HG03520 (cell line): ENCODE data around the gene GABRB3.

Experiments
- ATAC-seq: cut with Tn5 transposase; IDR thresholded peaks from one replicate; pipeline ENCODE4 v1.9.1; 2021; ENCODE audit warnings: mild to moderate bottlenecking, moderate library complexity; ENCODE audit not compliant: unreplicated experiment

GABRB3 gene

DNA sequence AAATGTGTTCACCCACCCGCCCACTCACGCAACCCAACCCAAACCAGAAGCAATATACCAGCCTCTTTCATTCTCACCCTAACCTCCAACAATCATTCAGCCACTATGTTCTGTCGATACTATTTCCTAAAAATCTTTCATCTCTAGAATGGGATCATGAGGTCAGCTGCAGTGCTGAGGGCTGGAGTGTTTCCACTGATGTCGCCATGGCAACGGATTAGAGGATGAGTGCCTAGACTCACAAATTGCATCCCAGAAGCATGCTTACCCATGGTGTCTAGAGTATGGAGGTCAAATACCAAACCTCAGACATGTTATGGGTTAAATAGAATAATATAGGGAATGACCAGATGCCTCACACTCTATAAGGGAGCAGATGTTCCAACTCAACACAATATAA is 138.5 kb downstream of the GABRB3 start:
- no peak for ATAC-seq

DNA sequence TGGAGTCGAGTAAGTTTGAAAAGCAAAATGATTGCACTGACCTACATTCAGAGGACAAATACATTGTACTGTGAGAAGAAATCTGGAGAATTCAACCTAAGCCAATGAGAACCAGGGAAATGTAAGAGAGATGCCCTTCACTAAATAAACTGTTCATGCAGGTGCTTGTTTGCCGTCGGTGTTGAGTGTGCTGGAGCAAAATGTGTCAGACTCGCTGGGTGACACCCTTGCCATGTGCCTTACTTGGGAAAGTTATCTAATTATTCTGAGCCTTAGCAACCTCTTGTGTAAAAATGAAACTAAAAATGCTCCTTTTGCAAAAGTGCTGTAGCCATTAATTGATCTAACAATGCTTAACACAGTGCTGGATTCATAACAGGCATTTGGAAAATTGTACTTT is 140.4 kb downstream of the GABRB3 start:
- no peak for ATAC-seq

DNA sequence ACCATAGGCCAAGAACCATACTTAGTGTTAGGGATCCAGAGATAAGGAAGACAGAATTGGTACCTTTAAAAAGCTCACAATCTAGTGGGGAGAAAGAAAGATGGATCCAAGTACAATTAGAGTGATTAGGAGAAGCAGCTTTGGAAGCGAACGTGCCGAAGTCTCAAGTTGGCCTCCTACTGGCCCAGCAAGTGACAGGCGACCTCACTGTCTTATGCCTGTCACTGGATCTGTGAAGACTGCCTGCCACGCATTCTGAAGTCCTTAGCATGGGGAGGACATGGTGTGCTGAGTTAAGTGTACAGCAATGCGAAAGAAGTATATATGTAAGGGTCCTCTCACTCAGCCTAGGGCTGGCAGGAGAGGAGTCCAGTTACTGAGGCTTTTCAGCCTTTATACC is 141.0 kb downstream of the GABRB3 start:
- ATAC-seq, result no peak

GRCh38 chr15:26630857-26631256 is 142.0 kb downstream of the GABRB3 start:
- no peak for ATAC-seq

- no peak for ATAC-seq
Measured at GRCh38 chr15:26628879-26629529, 143.9 kb downstream of the GABRB3 start.

- ATAC-seq, result no peak
Measured at GRCh38 chr15:26628071-26628470, 144.8 kb downstream of the GABRB3 start.

DNA sequence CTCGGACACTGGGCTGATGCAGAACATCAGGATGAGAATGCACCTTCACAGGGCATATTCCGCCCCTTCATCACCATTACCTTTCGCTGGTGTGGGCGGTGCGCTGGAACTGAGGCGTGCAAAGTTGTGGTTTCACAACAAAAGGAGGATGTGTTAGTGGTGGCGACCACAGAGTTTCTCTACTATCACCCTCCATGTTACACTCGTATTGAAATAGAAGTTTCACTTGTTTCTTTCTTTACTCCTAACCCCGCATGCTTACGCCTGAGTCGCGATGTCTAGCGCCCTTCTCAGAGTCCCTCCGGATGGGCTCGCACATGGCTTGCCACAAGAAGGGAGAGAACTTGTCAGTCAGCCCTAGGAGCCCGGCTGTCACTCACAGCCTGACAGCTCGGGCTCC is 148.7 kb downstream of the GABRB3 start:
- ATAC-seq, result no peak

DNA sequence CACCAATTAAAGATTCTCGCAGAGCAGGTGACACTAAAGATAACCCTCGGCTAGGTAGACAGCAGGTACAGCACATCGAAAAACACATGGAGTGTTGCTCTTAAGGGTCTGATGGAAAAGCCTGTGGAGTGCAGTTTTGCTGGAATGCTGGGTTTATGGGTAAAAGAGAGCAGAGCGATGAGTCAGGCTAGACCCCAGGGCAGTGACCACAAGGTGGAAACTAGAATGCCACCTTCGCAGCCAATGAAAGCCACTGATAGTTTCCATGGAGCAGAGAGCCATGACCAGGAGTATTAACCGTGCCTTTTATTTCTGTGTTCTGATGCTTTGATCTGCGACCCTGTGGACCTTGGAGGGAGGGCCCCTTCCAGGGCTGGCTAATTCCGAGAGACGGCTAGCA is 149.8 kb downstream of the GABRB3 start:
- ATAC-seq, result no peak

GRCh38 chr15:26621816-26622215 is 151.1 kb downstream of the GABRB3 start:
- no peak for ATAC-seq

DNA sequence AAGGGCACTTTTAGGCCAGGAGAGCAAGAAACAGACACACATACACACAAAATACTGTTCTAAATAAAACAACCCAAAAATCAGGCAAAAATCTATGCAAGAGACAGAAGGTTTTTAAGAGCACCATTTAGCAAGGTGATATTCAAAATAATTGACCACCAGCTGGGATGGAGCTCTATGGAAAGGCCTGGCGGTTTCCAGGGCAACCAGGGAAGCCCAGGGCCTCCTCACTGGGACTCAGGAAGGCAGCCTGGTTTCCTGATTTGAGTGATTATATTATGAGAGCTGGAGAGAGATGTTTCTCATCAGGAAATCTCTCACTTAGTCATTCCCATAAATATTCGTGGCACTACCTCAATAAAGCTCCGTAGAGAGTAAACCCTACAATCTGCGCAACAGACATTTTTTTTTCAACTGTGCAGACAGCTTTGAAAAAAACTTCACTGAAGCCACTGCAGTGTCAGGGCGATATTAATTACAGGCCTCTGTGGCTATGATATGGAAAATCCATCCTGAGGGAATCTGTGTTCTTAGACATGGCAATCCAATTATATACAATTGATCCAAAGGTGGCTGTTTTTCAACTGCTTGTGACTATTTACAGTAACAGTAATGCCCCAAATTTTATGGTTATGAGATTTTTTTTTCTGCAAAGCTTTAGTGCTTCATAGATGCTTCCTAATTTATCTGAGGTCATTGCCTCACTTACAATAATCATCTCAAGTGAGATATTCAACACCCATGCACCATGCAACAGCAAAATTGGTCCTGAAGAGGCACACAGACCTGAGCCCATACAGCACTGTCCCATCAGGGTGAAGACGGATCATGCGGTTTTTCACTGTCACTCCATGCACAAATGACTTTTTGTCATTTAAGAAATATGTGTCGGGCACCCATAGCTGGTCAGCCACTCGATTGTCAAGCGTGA is 152.1 kb downstream of the GABRB3 start:
- ATAC-seq, result no peak

GRCh38 chr15:26615927-26616302 is 157.0 kb downstream of the GABRB3 start:
- no peak for ATAC-seq

GRCh38 chr15:26615188-26615926 is 157.5 kb downstream of the GABRB3 start:
- ATAC-seq, result no peak

GRCh38 chr15:26614734-26615133 is 158.1 kb downstream of the GABRB3 start:
- ATAC-seq, result no peak

DNA sequence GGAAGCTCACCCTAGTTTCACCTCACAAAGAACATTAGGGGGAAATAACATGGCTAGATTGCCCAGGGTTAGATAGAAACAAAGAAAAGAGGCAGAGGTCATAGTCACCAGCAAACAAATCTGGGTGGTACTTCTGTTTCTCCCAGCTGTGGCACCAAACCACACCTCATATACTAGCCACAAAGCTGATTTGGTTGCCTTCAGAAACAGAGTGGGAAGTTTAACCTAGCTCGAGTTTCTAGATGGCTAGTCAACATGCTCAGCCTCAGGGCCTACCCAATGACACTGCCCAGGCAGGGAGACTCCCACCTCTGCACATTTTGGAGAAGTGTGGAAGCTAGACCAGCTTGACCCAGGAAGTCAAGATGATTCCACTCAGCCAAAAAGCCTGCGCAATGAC is 174.2 kb downstream of the GABRB3 start:
- no peak for ATAC-seq

DNA sequence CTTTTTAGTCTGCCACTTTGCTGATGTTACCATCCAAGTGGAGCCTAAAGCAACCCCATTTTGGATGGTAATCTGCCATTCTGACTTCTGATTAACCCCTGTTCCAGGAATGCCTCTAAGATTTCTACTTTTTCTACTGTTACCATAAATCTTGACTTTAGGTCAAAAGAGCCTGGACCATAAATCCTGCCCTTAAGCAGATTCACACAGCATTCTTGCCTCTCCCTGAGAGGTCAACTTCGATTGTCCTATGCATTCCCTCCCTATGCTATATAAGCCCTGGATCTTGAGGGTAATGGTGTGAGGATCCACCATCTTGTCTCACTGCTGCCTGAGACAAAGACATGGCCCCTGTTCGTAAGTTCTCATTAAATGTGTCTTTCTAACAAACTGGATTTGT is 177.3 kb downstream of the GABRB3 start:
- no peak for ATAC-seq

- no peak for ATAC-seq
Measured at GRCh38 chr15:26590676-26591075, 182.2 kb downstream of the GABRB3 start.

GRCh38 chr15:26582840-26583239 is 190.0 kb downstream of the GABRB3 start:
- ATAC-seq, result no peak

GRCh38 chr15:26580943-26581342 is 191.9 kb downstream of the GABRB3 start:
- no peak for ATAC-seq

GRCh38 chr15:26572602-26573350 is 200.1 kb downstream of the GABRB3 start:
- no peak for ATAC-seq

DNA sequence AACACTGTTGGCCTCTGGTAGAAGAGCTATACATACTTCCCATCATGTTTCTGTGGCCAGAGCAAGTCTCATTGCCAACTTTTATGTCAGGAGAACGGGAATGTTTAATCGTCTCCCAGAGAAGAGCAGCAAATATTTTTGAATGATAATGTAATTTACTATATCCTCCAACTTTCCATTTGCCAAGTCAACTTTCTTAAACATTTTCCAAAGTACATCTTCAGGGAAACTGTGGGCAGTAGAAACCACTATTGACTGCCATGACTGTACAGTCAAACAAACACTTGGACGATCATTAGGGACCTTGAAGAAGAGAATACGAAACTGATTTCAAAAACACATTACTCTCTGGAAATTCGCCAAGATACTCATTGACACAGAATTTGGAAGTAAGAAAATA is 201.5 kb downstream of the GABRB3 start:
- no peak for ATAC-seq

DNA sequence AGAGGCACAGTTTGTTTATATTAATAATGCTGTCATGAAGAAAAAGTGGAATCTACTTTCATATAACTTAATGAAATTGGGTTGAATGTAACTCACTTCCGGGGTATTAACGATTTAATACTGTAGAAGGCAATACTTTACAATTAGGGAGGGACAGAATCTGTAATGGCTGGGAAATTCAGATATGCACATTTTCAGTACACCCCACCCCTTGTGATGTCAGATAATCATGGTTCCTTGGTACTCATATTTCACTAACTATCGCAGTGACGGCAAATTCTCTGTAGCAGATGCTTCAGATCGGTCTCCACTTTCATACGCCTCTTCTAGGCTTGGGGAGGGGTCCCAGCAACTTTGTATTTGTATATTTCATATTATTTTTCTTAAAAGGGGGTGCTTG is 207.3 kb downstream of the GABRB3 start:
- ATAC-seq, result no peak
